K562 (cell line): ENCODE measurements around the gene LDAH. TPM values are rescaled to one million over a fixed set of nuclear protein-coding genes. Genes with fewer than 3 reads are reported as not detected.

Experiments used
- ATAC-seq: fragments of 200-7000 bp; cut with Tn5 transposase; 3 replicates; pipeline ENCODE4 v1.9.1; 2020; ENCODE audit warnings: moderate library complexity
- BruUV-seq: library from RNA; stranded (reverse); fragments of 400-500 nt; replicated peaks from 2 replicates; lab custom pipeline; 2021; lab: Mats Ljungman, UMichigan
- CTCF ChIA-PET: fragments of 300-600 bp; formaldehyde crosslinking; extraction: SDS; loops from one replicate; lab custom pipeline; 2021; ENCODE audit warnings: low intra/inter-chr PET ratio; lab: Yijun Ruan, JAX
- POLR2A ChIA-PET: fragments of 300-600, 350-650 bp; sonication (Branson Sonifier 250); formaldehyde crosslinking; extraction: SDS; loops from one replicate; lab custom pipeline; 2021; ENCODE audit warnings: antibody characterized with exemption, inconsistent platforms; lab: Yijun Ruan, JAX
- DNase-seq, 4 experiments: peaks; one replicate each; pipeline versions ENCODE4 v3.0.0 to v3.0.0-alpha.2; 2011 to 2018; ENCODE audit warnings: low spot score in 3 of 4, mixed read lengths in 3 of 4; ENCODE audit errors: extremely low read depth in 1 of 4
- FAIRE-seq: peaks from 2 replicates; lab custom pipeline; 2011; peaks lifted over from hg19 to GRCh38; lab: Jason Lieb, UNC
- H2AFZ ChIP-seq: 2 replicates; pipeline ENCODE4 v1.6.0; 2011; ENCODE audit warnings: low read depth, low read length, control low read depth, inconsistent platforms
- H3K27ac ChIP-seq: fragments of 200-600 bp; 3 replicates; pipeline ENCODE4 v1.8.0; 2011; ENCODE audit warnings: low read depth, mild to moderate bottlenecking, control low read depth, inconsistent platforms, low read length, moderate library complexity, mixed read lengths; ENCODE audit errors: extremely low read depth
- H3K27me3 ChIP-seq, 2 experiments: fragments of 300-600 bp in 1 of 2; 2 replicates in 1 of 2; 3 replicates in 1 of 2; pipeline versions ENCODE4 v1.6.0 to v1.8.0; 2011; ENCODE audit warnings: inconsistent platforms in 2 of 2, low read length in 2 of 2, mild to moderate bottlenecking in 1 of 2, mixed read lengths in 1 of 2, moderate library complexity in 1 of 2; ENCODE audit not compliant: control insufficient read depth in 2 of 2, insufficient read depth in 2 of 2
- H3K36me3 ChIP-seq: fragments of 300-600 bp; 3 replicates; pipeline ENCODE4 v1.8.0; 2011; ENCODE audit warnings: mild to moderate bottlenecking, low read length, inconsistent platforms; ENCODE audit not compliant: control insufficient read depth, insufficient read depth
- H3K4me1 ChIP-seq, 2 experiments: fragments of 200-600 bp in 1 of 2; replicated peaks in 1 of 2; 2 replicates in 1 of 2; 3 replicates in 1 of 2; pipeline versions ENCODE4 v1.5.1 to v1.8.0; 2011; ENCODE audit warnings: inconsistent platforms in 2 of 2, low read length in 2 of 2, mild to moderate bottlenecking in 1 of 2, mixed read lengths in 1 of 2, moderate library complexity in 1 of 2; ENCODE audit not compliant: control insufficient read depth in 2 of 2, insufficient read depth in 2 of 2
- H3K4me2 ChIP-seq: 2 replicates; pipeline ENCODE4 v1.6.1; 2011; ENCODE audit warnings: low read length, control low read depth, inconsistent platforms, mixed read lengths; ENCODE audit not compliant: insufficient read depth
- H3K4me3 ChIP-seq: fragments of 200-600 bp; sonication (generic), shearing (Covaris generic); 2 replicates; pipeline ENCODE4 v1.5.1; 2016; ENCODE audit warnings: control low read depth, inconsistent platforms
- H3K79me2 ChIP-seq: fragments of 200-600 bp; 3 replicates; pipeline ENCODE4 v1.8.0; 2011; ENCODE audit warnings: low read length, inconsistent platforms; ENCODE audit not compliant: control insufficient read depth, insufficient read depth
- H3K9ac ChIP-seq, 2 experiments: 2 replicates each; pipeline versions ENCODE4 v1.6.0 to v1.6.1; 2011; ENCODE audit warnings: low read depth in 2 of 2, low read length in 2 of 2, control low read depth in 1 of 2, inconsistent platforms in 1 of 2, mild to moderate bottlenecking in 1 of 2, mixed read lengths in 1 of 2; ENCODE audit not compliant: insufficient read depth in 1 of 2
- H3K9me1 ChIP-seq: one replicate; pipeline ENCODE4 v1.6.0; 2011; ENCODE audit warnings: inconsistent platforms, mild to moderate bottlenecking, low read length, moderate library complexity; ENCODE audit not compliant: control insufficient read depth, insufficient read depth
- H3K9me3 ChIP-seq: replicated peaks from 2 replicates; pipeline ENCODE4 v1.5.1; 2011; ENCODE audit warnings: low read depth, low read length, inconsistent platforms; ENCODE audit not compliant: control insufficient read depth, insufficient read depth
- H4K20me1 ChIP-seq: replicated peaks from 2 replicates; pipeline ENCODE4 v1.6.1; 2011; ENCODE audit warnings: low read length, inconsistent platforms, mixed read lengths; ENCODE audit not compliant: control insufficient read depth, insufficient read depth
- CBX1 ChIP-seq: sonication (generic); IDR thresholded peaks from 2 replicates; pipeline ENCODE4 v1.6.1; 2016; ENCODE audit warnings: antibody characterized with exemption, low read depth, mild to moderate bottlenecking
- CLOCK ChIP-seq: fragments of 250-450 bp; sonication (Bioruptor Pico); IDR thresholded peaks from 2 replicates; pipeline ENCODE4 v1.4.0; 2020; ENCODE audit warnings: mild to moderate bottlenecking, moderate library complexity, borderline replicate concordance
- WGBS: fragments of 100-300 bp; shearing (Covaris generic); methylation state at CpG from one replicate; pipeline ENCODE4 v1.1.6; 2016; ENCODE audit warnings: low coverage, mixed read lengths; ENCODE audit not compliant: insufficient coverage; ENCODE audit errors: missing lambda C conversion rate; 5-methylcytosine and 5-hydroxymethylcytosine counted together
- in situ Hi-C: fragments of 300-500 bp; cut with MboI; formaldehyde crosslinking; loops from 4 replicates; pipeline ENCODE4 v1.15.0; 2018; ENCODE audit warnings: inconsistent platforms, mixed read lengths
- intact Hi-C: fragments of 100-400 bp; cut with micrococcal nuclease; formaldehyde crosslinking; loops from 2 replicates; pipeline ENCODE4 v1.14.2; 2022
- polyA plus RNA-seq, 8 experiments: library from polyadenylated mRNA; depleted of rRNA in 4 of 8; stranded (reverse) in 5 of 8; unstranded in 3 of 8; fragments of >200 nt; fragmentation: Nextera tagmentation in 2 of 8; fragmentation: Illumina TruSeq in 1 of 8; extraction: Ambion mirVana in 2 of 8; extraction: Trizol in 1 of 8; gene quantifications; 2 replicates each; pipeline versions ENCODE4 v1.2.1 to v1.2.3, GENCODE V29; 2011 to 2014; ENCODE audit warnings: inconsistent platforms in 1 of 8, missing spikeins in 1 of 8
- total RNA-seq, 7 experiments: library from RNA; depleted of rRNA in 6 of 7; stranded (reverse); fragments of >200 nt in 6 of 7; fragmentation: Illumina TruSeq in 2 of 7; extraction: Trizol in 2 of 7; gene quantifications; 2 replicates each; pipeline versions ENCODE4 v1.2.1 to v1.2.3, GENCODE V29; 2011 to 2021; ENCODE audit warnings: low replicate concordance in 1 of 7
- TF ChIP-seq, protein P1 (sequence below): sonication (generic); formaldehyde crosslinking; IDR thresholded peaks from 2 replicates; pipeline ENCODE4 v1.4.0; 2020; ENCODE audit warnings: mild to moderate bottlenecking, missing genetic modification reagents
- TF ChIP-seq, protein P2 (sequence below): fragments of 200-600 bp; sonication (generic); IDR thresholded peaks from one replicate; pipeline ENCODE4 v1.6.1; 2012; ENCODE audit warnings: mild to moderate bottlenecking, low read depth, low read length, inconsistent platforms

Gene LDAH
- total and polyA plus RNA-seq, 9 of the 15 experiments (the other 6 are each of a cell fraction or from before 2014, with no cell fraction given), result 22.3 to 60.1 (median 40.0) TPM

GRCh38 chr2:20673686-20674308 is 149.1 kb downstream of the LDAH start:
- no peak overlapping the region for H3K4me2 ChIP-seq
- H4K20me1 ChIP-seq, result no peaks in the 10 kb centered on the region; the same call in none of the 2 replicates
- no peaks in the 10 kb centered on the region for H3K36me3 ChIP-seq
- FAIRE-seq (no peak), ATAC-seq (no peak), DNase-seq (no peak)
- no peak overlapping the region for H3K4me3 ChIP-seq
- H3K9me3 ChIP-seq, result no peaks in the 10 kb centered on the region
- WGBS, result 7% methylated on average over 5 of the region's 5 CpGs
- H3K9ac ChIP-seq, result no peak overlapping the region
- no peak overlapping the region for H3K27ac ChIP-seq
- peaks cover 0 to 16% of the 10 kb centered on the region in 2 experiments; a peak in 2 of 5 replicates for H3K4me1 ChIP-seq
- H3K9me1 ChIP-seq, result no peaks in the 10 kb centered on the region
- no TSS peak for BruUV-seq
- CTCF ChIA-PET, result no interaction called here
- in situ Hi-C loops (loop anchor here (25.0 kb wide), 1 partner anchor 589 kb away; no protein-coding TSS in a partner anchor), intact Hi-C loops (no loop called here)
- H3K79me2 ChIP-seq, result no peaks in the 10 kb centered on the region
- H2AFZ ChIP-seq, result no peak overlapping the region
- H3K27me3 ChIP-seq, result peaks cover 14 to 52% of the 10 kb centered on the region in 2 experiments
- POLR2A ChIA-PET, result interaction anchor here (0.6 to 1.3 kb wide), 4 partner anchors 10 to 329 kb away, joined by 3 to 5 read pairs (median 3); no protein-coding TSS in a partner anchor
- TF ChIP-seq CLOCK (no peak), CBX1 (no peak)
- TF ChIP-seq, protein P1, sequence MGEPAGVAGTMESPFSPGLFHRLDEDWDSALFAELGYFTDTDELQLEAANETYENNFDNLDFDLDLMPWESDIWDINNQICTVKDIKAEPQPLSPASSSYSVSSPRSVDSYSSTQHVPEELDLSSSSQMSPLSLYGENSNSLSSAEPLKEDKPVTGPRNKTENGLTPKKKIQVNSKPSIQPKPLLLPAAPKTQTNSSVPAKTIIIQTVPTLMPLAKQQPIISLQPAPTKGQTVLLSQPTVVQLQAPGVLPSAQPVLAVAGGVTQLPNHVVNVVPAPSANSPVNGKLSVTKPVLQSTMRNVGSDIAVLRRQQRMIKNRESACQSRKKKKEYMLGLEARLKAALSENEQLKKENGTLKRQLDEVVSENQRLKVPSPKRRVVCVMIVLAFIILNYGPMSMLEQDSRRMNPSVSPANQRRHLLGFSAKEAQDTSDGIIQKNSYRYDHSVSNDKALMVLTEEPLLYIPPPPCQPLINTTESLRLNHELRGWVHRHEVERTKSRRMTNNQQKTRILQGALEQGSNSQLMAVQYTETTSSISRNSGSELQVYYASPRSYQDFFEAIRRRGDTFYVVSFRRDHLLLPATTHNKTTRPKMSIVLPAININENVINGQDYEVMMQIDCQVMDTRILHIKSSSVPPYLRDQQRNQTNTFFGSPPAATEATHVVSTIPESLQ (CRISPR knock-in tag), result no peak
- TF ChIP-seq, protein P2, sequence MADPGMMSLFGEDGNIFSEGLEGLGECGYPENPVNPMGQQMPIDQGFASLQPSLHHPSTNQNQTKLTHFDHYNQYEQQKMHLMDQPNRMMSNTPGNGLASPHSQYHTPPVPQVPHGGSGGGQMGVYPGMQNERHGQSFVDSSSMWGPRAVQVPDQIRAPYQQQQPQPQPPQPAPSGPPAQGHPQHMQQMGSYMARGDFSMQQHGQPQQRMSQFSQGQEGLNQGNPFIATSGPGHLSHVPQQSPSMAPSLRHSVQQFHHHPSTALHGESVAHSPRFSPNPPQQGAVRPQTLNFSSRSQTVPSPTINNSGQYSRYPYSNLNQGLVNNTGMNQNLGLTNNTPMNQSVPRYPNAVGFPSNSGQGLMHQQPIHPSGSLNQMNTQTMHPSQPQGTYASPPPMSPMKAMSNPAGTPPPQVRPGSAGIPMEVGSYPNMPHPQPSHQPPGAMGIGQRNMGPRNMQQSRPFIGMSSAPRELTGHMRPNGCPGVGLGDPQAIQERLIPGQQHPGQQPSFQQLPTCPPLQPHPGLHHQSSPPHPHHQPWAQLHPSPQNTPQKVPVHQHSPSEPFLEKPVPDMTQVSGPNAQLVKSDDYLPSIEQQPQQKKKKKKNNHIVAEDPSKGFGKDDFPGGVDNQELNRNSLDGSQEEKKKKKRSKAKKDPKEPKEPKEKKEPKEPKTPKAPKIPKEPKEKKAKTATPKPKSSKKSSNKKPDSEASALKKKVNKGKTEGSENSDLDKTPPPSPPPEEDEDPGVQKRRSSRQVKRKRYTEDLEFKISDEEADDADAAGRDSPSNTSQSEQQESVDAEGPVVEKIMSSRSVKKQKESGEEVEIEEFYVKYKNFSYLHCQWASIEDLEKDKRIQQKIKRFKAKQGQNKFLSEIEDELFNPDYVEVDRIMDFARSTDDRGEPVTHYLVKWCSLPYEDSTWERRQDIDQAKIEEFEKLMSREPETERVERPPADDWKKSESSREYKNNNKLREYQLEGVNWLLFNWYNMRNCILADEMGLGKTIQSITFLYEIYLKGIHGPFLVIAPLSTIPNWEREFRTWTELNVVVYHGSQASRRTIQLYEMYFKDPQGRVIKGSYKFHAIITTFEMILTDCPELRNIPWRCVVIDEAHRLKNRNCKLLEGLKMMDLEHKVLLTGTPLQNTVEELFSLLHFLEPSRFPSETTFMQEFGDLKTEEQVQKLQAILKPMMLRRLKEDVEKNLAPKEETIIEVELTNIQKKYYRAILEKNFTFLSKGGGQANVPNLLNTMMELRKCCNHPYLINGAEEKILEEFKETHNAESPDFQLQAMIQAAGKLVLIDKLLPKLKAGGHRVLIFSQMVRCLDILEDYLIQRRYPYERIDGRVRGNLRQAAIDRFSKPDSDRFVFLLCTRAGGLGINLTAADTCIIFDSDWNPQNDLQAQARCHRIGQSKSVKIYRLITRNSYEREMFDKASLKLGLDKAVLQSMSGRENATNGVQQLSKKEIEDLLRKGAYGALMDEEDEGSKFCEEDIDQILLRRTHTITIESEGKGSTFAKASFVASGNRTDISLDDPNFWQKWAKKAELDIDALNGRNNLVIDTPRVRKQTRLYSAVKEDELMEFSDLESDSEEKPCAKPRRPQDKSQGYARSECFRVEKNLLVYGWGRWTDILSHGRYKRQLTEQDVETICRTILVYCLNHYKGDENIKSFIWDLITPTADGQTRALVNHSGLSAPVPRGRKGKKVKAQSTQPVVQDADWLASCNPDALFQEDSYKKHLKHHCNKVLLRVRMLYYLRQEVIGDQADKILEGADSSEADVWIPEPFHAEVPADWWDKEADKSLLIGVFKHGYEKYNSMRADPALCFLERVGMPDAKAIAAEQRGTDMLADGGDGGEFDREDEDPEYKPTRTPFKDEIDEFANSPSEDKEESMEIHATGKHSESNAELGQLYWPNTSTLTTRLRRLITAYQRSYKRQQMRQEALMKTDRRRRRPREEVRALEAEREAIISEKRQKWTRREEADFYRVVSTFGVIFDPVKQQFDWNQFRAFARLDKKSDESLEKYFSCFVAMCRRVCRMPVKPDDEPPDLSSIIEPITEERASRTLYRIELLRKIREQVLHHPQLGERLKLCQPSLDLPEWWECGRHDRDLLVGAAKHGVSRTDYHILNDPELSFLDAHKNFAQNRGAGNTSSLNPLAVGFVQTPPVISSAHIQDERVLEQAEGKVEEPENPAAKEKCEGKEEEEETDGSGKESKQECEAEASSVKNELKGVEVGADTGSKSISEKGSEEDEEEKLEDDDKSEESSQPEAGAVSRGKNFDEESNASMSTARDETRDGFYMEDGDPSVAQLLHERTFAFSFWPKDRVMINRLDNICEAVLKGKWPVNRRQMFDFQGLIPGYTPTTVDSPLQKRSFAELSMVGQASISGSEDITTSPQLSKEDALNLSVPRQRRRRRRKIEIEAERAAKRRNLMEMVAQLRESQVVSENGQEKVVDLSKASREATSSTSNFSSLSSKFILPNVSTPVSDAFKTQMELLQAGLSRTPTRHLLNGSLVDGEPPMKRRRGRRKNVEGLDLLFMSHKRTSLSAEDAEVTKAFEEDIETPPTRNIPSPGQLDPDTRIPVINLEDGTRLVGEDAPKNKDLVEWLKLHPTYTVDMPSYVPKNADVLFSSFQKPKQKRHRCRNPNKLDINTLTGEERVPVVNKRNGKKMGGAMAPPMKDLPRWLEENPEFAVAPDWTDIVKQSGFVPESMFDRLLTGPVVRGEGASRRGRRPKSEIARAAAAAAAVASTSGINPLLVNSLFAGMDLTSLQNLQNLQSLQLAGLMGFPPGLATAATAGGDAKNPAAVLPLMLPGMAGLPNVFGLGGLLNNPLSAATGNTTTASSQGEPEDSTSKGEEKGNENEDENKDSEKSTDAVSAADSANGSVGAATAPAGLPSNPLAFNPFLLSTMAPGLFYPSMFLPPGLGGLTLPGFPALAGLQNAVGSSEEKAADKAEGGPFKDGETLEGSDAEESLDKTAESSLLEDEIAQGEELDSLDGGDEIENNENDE, result no peak
